ENCODE results near the gene HSD17B14. TPM values are rescaled to one million over a fixed set of nuclear protein-coding genes. Genes with fewer than 3 reads are reported as not detected.
A peak's percentile ranks its signal among the peaks of the same experiment; 100 is the strongest.

HSD17B14 gene
- total and polyA plus RNA-seq, 4 donors = 9.0 to 39.1 (median 15.3) TPM

DNA sequence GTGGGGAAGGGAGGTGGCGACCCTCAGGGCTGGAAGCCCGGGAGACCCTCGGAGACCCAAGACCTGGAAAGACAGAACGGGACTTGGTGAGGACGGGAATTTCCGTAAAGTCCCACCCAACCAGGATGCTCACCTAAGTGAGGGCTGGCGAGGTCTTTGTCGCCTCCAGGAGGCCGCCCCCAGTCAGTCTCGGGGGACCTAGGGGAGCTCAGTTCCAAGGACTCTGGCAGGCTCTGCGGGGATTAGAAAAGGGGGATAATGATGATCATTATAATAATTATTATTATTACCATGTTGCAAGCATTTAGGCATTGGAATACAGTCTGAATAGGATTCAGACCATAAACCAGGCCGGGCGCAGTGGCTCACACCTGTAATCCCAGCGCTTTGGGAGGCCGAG lies 9.1 kb upstream of the HSD17B14 start:
- no peak for DNase-seq
- Histone ChIP-seq H3K27me3 (ENCODE audit: control insufficient read depth in 3 of 3, insufficient read depth in 3 of 3, low read length in 2 of 3) (no peaks in the 10 kb centered on the region), H3K9ac (ENCODE audit: insufficient read depth in 1 of 2, low read length in 2 of 2) (no peak overlapping the region), H3K27ac (ENCODE audit: low read depth in 1 of 2, low read length in 1 of 2) (no peak overlapping the region), H3K4me3 (no peak overlapping the region), H3K4me1 (ENCODE audit: control insufficient read depth in 5 of 5, insufficient read depth in 5 of 5, low read length in 5 of 5) (peaks cover 0 to 5% (median 0%) of the 10 kb centered on the region in 5 donors), H3K9me3 (ENCODE audit: control insufficient read depth in 4 of 4, insufficient read depth in 3 of 4, low read length in 3 of 4) (no peaks in the 10 kb centered on the region), H3K36me3 (ENCODE audit: control insufficient read depth in 4 of 4, insufficient read depth in 4 of 4, low read length in 4 of 4) (peaks cover 0 to 12% (median 6%) of the 10 kb centered on the region in 4 donors)
- 96 to 97% methylated on average over 15 of the region's 15 CpGs for WGBS, 2 donors
- ATAC-seq (ENCODE audit: insufficient read depth, low FRiP score) = no peak
- TF ChIP-seq, protein P1, sequence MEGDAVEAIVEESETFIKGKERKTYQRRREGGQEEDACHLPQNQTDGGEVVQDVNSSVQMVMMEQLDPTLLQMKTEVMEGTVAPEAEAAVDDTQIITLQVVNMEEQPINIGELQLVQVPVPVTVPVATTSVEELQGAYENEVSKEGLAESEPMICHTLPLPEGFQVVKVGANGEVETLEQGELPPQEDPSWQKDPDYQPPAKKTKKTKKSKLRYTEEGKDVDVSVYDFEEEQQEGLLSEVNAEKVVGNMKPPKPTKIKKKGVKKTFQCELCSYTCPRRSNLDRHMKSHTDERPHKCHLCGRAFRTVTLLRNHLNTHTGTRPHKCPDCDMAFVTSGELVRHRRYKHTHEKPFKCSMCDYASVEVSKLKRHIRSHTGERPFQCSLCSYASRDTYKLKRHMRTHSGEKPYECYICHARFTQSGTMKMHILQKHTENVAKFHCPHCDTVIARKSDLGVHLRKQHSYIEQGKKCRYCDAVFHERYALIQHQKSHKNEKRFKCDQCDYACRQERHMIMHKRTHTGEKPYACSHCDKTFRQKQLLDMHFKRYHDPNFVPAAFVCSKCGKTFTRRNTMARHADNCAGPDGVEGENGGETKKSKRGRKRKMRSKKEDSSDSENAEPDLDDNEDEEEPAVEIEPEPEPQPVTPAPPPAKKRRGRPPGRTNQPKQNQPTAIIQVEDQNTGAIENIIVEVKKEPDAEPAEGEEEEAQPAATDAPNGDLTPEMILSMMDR (IDR thresholded peaks at IDR 0.05; ENCODE audit: control extremely low read depth, extremely low read depth) = no peak

DNA sequence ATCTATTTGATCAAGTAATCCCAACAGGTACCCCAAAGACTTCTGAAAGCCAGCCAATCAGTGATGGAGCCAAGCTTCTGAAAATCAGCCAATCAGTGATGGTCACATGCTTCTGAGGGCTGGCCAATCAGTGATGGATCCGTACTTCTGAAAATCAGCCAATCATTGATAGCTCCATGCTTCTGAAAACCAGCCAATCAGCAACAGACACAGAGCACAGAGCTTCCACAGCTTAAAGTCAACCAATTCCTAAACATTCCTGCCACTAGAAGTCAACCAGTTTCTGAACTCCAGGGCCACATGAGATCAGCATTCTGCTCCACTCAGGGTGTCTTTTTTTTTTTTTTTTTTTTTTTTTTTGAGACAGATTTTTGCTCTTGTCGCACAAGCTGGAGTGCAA lies 8.2 kb upstream of the HSD17B14 start:
- 90 to 93% methylated on average over 2 of the region's 2 CpGs for WGBS, 2 donors
- Histone ChIP-seq H3K9ac (ENCODE audit: insufficient read depth in 1 of 2, low read length in 2 of 2) (no peak overlapping the region), H3K36me3 (ENCODE audit: control insufficient read depth in 4 of 4, insufficient read depth in 4 of 4, low read length in 4 of 4) (peaks cover 0 to 12% (median 6%) of the 10 kb centered on the region in 4 donors), H3K27ac (ENCODE audit: low read depth in 1 of 2, low read length in 1 of 2) (no peak overlapping the region), H3K4me3 (no peak overlapping the region), H3K27me3 (ENCODE audit: control insufficient read depth in 3 of 3, insufficient read depth in 3 of 3, low read length in 2 of 3) (no peaks in the 10 kb centered on the region), H3K9me3 (ENCODE audit: control insufficient read depth in 4 of 4, insufficient read depth in 3 of 4, low read length in 3 of 4) (no peaks in the 10 kb centered on the region), H3K4me1 (ENCODE audit: control insufficient read depth in 5 of 5, insufficient read depth in 5 of 5, low read length in 5 of 5) (peaks cover 0 to 5% (median 0%) of the 10 kb centered on the region in 5 donors)
- DNase-seq (no peak), ATAC-seq (ENCODE audit: insufficient read depth, low FRiP score) (no peak)
- TF ChIP-seq, protein P1 (IDR thresholded peaks at IDR 0.05; ENCODE audit: control extremely low read depth, extremely low read depth) = no peak

DNA sequence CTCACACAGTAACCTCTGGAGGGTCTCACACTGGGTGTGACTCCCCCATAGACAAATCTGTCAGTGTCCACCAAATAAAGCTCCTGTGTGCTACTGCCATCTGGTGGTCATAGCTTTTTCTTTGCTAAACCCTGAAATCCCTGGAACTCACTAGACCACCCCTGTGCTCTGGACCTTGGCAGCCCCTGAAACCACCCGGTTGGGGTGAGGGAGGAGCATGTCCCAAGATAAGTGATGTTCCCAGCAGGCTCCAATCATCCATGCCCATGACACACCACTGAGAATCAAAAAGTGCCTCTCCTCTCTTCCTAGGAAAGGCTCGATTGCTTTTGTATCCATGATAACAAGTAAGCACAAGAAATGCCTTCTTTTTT lies 6.5 kb upstream of the HSD17B14 start:
- no peak overlapping the region for H3K27ac ChIP-seq (ENCODE audit: low read depth in 1 of 2, low read length in 1 of 2)
- DNase-seq = peak; percentile 74 to 86 (median 83)
- H3K9me3 ChIP-seq (ENCODE audit: control insufficient read depth in 4 of 4, insufficient read depth in 3 of 4, low read length in 3 of 4) = no peaks in the 10 kb centered on the region
- peak overlapping the region in 1 of 2 donors; percentile 62 for H3K9ac ChIP-seq (ENCODE audit: insufficient read depth in 1 of 2, low read length in 2 of 2)
- no peak overlapping the region for H3K4me3 ChIP-seq
- peaks cover 0 to 12% (median 6%) of the 10 kb centered on the region in 4 donors for H3K36me3 ChIP-seq (ENCODE audit: control insufficient read depth in 4 of 4, insufficient read depth in 4 of 4, low read length in 4 of 4)
- H3K27me3 ChIP-seq (ENCODE audit: control insufficient read depth in 3 of 3, insufficient read depth in 3 of 3, low read length in 2 of 3) = no peaks in the 10 kb centered on the region
- H3K4me1 ChIP-seq (ENCODE audit: control insufficient read depth in 5 of 5, insufficient read depth in 5 of 5, low read length in 5 of 5) = peaks cover 0 to 5% (median 0%) of the 10 kb centered on the region in 5 donors
- TF ChIP-seq, protein P1 (IDR thresholded peaks at IDR 0.05; ENCODE audit: control extremely low read depth, extremely low read depth) = peak; percentile 67
- ATAC-seq (ENCODE audit: insufficient read depth, low FRiP score) = no peak
- 44 to 47% methylated on average over 2 of the region's 2 CpGs for WGBS, 2 donors

DNA sequence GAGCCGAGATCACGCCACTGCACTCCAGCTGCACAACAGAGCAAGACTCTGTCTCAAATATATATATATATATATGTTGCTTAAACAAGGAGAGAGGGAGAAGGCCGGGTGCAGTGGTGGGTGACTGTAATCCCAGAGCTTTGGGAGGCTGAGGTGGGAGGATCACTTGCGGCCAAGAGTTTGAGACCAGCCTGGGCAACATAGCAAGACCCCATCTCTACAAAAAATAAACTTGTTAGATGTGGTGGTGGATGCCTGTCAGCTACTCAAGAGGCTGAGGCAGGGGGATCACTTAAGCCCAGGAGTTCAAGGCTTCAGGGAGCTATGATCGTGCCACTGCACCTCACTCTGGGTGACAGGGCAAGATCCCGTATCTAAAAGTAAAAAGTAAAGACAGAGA lies 5.3 kb upstream of the HSD17B14 start:
- Histone ChIP-seq H3K9me3 (ENCODE audit: control insufficient read depth in 4 of 4, insufficient read depth in 3 of 4, low read length in 3 of 4) (no peaks in the 10 kb centered on the region), H3K36me3 (ENCODE audit: control insufficient read depth in 4 of 4, insufficient read depth in 4 of 4, low read length in 4 of 4) (peaks cover 0 to 7% (median 4%) of the 10 kb centered on the region in 4 donors), H3K27ac (ENCODE audit: low read depth in 1 of 2, low read length in 1 of 2) (no peak overlapping the region), H3K4me3 (no peak overlapping the region), H3K27me3 (ENCODE audit: control insufficient read depth in 3 of 3, insufficient read depth in 3 of 3, low read length in 2 of 3) (no peaks in the 10 kb centered on the region), H3K4me1 (ENCODE audit: control insufficient read depth in 5 of 5, insufficient read depth in 5 of 5, low read length in 5 of 5) (peaks cover 0 to 8% (median 0%) of the 10 kb centered on the region in 5 donors), H3K9ac (ENCODE audit: insufficient read depth in 1 of 2, low read length in 2 of 2) (no peak overlapping the region)
- TF ChIP-seq, protein P1 (IDR thresholded peaks at IDR 0.05; ENCODE audit: control extremely low read depth, extremely low read depth) = no peak
- ATAC-seq (ENCODE audit: insufficient read depth, low FRiP score) (no peak), DNase-seq (no peak)
- 89 to 96% methylated on average over 6 of the region's 6 CpGs for WGBS, 2 donors
